ENCODE data around the gene RNGTT. TPM values are rescaled to one million over a fixed set of nuclear protein-coding genes. Genes with fewer than 3 reads are reported as not detected.

Gene RNGTT
- polyA plus RNA-seq, 1 donor (not counting 4 experiments of a cell fraction or from before 2014, with no cell fraction given): 9.7 TPM

DNA sequence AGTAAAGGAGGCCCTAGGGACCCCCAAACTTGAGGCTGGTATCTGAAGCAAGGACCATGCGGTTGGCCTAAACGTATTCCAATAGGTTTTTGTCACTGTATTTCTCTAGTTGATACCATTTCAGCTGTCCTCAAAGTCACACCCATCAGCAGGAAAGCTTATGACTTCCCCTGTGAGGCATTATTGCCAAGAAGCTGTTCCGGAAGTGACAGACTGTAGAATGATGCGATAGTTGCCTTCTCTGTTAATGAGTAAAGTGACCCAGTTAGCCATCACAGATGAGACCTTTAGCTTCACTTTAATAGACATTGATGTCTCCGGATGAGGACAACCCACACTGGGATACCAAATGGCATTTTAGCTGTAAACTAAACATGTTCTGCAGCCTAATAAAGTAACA lies 147.9 kb downstream of the RNGTT start:
- dilution Hi-C loops (cut with MboI; ENCODE audit: extremely low pct_ligation_motif_present, low sequenced_read_pairs): no loop called here
- TF ChIP-seq, protein P1, sequence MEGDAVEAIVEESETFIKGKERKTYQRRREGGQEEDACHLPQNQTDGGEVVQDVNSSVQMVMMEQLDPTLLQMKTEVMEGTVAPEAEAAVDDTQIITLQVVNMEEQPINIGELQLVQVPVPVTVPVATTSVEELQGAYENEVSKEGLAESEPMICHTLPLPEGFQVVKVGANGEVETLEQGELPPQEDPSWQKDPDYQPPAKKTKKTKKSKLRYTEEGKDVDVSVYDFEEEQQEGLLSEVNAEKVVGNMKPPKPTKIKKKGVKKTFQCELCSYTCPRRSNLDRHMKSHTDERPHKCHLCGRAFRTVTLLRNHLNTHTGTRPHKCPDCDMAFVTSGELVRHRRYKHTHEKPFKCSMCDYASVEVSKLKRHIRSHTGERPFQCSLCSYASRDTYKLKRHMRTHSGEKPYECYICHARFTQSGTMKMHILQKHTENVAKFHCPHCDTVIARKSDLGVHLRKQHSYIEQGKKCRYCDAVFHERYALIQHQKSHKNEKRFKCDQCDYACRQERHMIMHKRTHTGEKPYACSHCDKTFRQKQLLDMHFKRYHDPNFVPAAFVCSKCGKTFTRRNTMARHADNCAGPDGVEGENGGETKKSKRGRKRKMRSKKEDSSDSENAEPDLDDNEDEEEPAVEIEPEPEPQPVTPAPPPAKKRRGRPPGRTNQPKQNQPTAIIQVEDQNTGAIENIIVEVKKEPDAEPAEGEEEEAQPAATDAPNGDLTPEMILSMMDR (optimal IDR thresholded peaks at IDR 0.05 in 1 of 3, IDR thresholded peaks at IDR 0.05 in 1 of 3, conservative IDR thresholded peaks at IDR 0.05 in 1 of 3; ENCODE audit: extremely low read depth in 1 of 3, insufficient read depth in 2 of 3, low read length in 3 of 3): no peak
- no peak for TF ChIP-seq EZH2 (IDR thresholded peaks at IDR 0.05; ENCODE audit: low read length)
- Histone ChIP-seq H3K4me2 (ENCODE audit: control insufficient read depth, extremely low read depth, insufficient read depth, low read depth, low read length) (no peak overlapping the region), H3K9ac (ENCODE audit: control insufficient read depth, extremely low read depth, insufficient read depth, low read length) (no peak overlapping the region), H2AFZ (ENCODE audit: control insufficient read depth, low read length) (no peak overlapping the region), H3K27me3 (ENCODE audit: control insufficient read depth, extremely low read depth, insufficient read depth, low read length) (no peaks in the 10 kb centered on the region), H3K27ac (ENCODE audit: control insufficient read depth, insufficient read depth, low read length) (no peak overlapping the region), H3K4me3 (ENCODE audit: control insufficient read depth in 2 of 3, extremely low read depth in 1 of 3, insufficient read depth in 2 of 3, low read depth in 1 of 3, low read length in 3 of 3) (no peak overlapping the region), H3K79me2 (ENCODE audit: control insufficient read depth, insufficient read depth, low read length) (no peaks in the 10 kb centered on the region), H3K9me3 (ENCODE audit: control insufficient read depth, low read depth, low read length) (no peaks in the 10 kb centered on the region), H3K36me3 (ENCODE audit: control insufficient read depth in 2 of 2, extremely low read depth in 1 of 2, insufficient read depth in 2 of 2, low read length in 2 of 2) (no peaks in the 10 kb centered on the region), H3K9me1 (ENCODE audit: control insufficient read depth, extremely low read depth, insufficient read depth, low read length) (no peaks in the 10 kb centered on the region), H4K20me1 (ENCODE audit: control insufficient read depth, extremely low read depth, insufficient read depth, low read length) (no peaks in the 10 kb centered on the region), H3K4me1 (ENCODE audit: control insufficient read depth, extremely low read depth, insufficient read depth, low read length) (no peaks in the 10 kb centered on the region)
- FAIRE-seq (no peak), DNase-seq (ENCODE audit: low read depth, low spot score) (no peak)

DNA sequence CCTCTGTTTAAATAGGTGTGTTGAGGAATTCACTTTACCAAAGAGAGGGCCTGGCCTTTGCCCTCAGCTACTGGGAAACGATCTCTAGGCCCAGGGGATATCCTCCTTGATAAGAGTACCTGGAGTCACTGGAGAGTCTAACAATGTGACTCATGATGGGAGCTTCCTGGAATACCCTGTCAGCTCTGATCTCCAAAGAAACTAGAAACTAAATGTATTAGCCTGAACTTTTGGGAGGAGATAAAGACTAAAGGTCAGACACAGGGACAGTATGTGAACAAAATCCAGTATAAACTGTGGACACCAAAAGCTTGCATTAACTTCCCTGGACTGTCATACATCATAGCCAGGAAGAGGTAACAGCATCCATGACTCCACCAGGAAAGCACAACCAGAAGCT lies 148.5 kb downstream of the RNGTT start:
- no peaks in the 10 kb centered on the region for H3K9me1 ChIP-seq (ENCODE audit: control insufficient read depth, extremely low read depth, insufficient read depth, low read length)
- dilution Hi-C loops (cut with MboI; ENCODE audit: extremely low pct_ligation_motif_present, low sequenced_read_pairs): no loop called here
- FAIRE-seq (no peak), DNase-seq (ENCODE audit: low read depth, low spot score) (no peak)
- H3K27me3 ChIP-seq (ENCODE audit: control insufficient read depth, extremely low read depth, insufficient read depth, low read length): no peaks in the 10 kb centered on the region
- no peaks in the 10 kb centered on the region for H3K9me3 ChIP-seq (ENCODE audit: control insufficient read depth, low read depth, low read length)
- no peak overlapping the region for H3K4me2 ChIP-seq (ENCODE audit: control insufficient read depth, extremely low read depth, insufficient read depth, low read depth, low read length)
- no peaks in the 10 kb centered on the region for H3K79me2 ChIP-seq (ENCODE audit: control insufficient read depth, insufficient read depth, low read length)
- H3K4me3 ChIP-seq (ENCODE audit: control insufficient read depth in 2 of 3, extremely low read depth in 1 of 3, insufficient read depth in 2 of 3, low read depth in 1 of 3, low read length in 3 of 3): no peak overlapping the region
- TF ChIP-seq EZH2 (IDR thresholded peaks at IDR 0.05; ENCODE audit: low read length): no peak
- TF ChIP-seq, protein P1 (optimal IDR thresholded peaks at IDR 0.05 in 1 of 3, IDR thresholded peaks at IDR 0.05 in 1 of 3, conservative IDR thresholded peaks at IDR 0.05 in 1 of 3; ENCODE audit: extremely low read depth in 1 of 3, insufficient read depth in 2 of 3, low read length in 3 of 3): no peak
- H3K4me1 ChIP-seq (ENCODE audit: control insufficient read depth, extremely low read depth, insufficient read depth, low read length): no peaks in the 10 kb centered on the region
- H3K27ac ChIP-seq (ENCODE audit: control insufficient read depth, insufficient read depth, low read length): no peak overlapping the region
- no peaks in the 10 kb centered on the region for H4K20me1 ChIP-seq (ENCODE audit: control insufficient read depth, extremely low read depth, insufficient read depth, low read length)
- H3K9ac ChIP-seq (ENCODE audit: control insufficient read depth, extremely low read depth, insufficient read depth, low read length): no peak overlapping the region
- no peak overlapping the region for H2AFZ ChIP-seq (ENCODE audit: control insufficient read depth, low read length)
- no peaks in the 10 kb centered on the region for H3K36me3 ChIP-seq (ENCODE audit: control insufficient read depth in 2 of 2, extremely low read depth in 1 of 2, insufficient read depth in 2 of 2, low read length in 2 of 2)
